ENCODE results near the gene NOC3L. TPM values are rescaled to one million over a fixed set of nuclear protein-coding genes. Genes with fewer than 3 reads are reported as not detected.

Gene NOC3L
- total and polyA plus RNA-seq, 12 donors, result 3.7 to 9.3 (median 7.8) TPM

- no peak for DNase-seq
- Histone ChIP-seq H3K27ac (peak overlapping the region in 4 of 10 donors; percentile 15 to 35 (median 24)), H3K4me3 (no peak overlapping the region), H3K9me3 (no peaks in the 10 kb centered on the region), H3K36me3 (peaks cover 0 to 60% (median 0%) of the 10 kb centered on the region in 9 donors), H3K4me1 (peaks cover 0 to 24% (median 0%) of the 10 kb centered on the region in 9 donors), H3K27me3 (no peaks in the 10 kb centered on the region)
- 64 to 76% methylated on average over 3 of the region's 3 CpGs for WGBS, 2 donors
- intact Hi-C loops (cut with DNase I), result loop anchor here in 6 of 10 donors (5.0 to 10.0 kb wide), 4 partner anchors 33 to 400 kb away; no protein-coding TSS in a partner anchor
- peak in 3 of 8 donors; percentile 12 to 34 (median 20) for ATAC-seq
- TF ChIP-seq, protein P1, sequence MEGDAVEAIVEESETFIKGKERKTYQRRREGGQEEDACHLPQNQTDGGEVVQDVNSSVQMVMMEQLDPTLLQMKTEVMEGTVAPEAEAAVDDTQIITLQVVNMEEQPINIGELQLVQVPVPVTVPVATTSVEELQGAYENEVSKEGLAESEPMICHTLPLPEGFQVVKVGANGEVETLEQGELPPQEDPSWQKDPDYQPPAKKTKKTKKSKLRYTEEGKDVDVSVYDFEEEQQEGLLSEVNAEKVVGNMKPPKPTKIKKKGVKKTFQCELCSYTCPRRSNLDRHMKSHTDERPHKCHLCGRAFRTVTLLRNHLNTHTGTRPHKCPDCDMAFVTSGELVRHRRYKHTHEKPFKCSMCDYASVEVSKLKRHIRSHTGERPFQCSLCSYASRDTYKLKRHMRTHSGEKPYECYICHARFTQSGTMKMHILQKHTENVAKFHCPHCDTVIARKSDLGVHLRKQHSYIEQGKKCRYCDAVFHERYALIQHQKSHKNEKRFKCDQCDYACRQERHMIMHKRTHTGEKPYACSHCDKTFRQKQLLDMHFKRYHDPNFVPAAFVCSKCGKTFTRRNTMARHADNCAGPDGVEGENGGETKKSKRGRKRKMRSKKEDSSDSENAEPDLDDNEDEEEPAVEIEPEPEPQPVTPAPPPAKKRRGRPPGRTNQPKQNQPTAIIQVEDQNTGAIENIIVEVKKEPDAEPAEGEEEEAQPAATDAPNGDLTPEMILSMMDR (IDR thresholded peaks at IDR 0.05), result no peak
Observed at GRCh38 chr10:94315024-94315451, 47.7 kb downstream of the NOC3L start.

DNA sequence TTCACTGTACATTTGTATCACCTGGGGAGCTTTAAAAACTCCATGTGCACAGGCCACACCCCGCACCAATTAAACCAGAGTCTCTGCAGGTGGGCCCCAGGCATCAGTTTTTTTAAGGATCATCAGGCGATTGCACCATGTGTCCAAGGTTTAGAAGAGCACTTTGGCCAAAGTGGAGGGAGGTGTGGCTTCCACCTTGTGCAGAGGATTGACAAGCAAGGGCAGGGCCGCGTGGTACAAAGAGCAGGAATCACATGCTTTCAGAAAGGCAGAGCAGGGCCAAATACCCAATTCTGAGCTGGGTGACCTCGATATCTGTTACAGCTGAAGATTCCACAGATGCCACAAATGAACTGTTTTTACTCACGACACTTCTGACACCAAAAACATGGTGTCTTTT is 52.4 kb downstream of the NOC3L start:
- TF ChIP-seq, protein P1 (IDR thresholded peaks at IDR 0.05), result no peak
- ATAC-seq (no peak), DNase-seq (no peak)
- Histone ChIP-seq H3K27ac (no peak overlapping the region), H3K36me3 (peaks cover 0 to 86% (median 0%) of the 10 kb centered on the region in 9 donors), H3K9me3 (no peaks in the 10 kb centered on the region), H3K4me1 (peaks cover 0 to 7% (median 0%) of the 10 kb centered on the region in 9 donors), H3K4me3 (no peak overlapping the region), H3K27me3 (peaks cover 0 to 5% (median 0%) of the 10 kb centered on the region in 7 donors)
- intact Hi-C loops (cut with DNase I), result loop anchor here in 5 of 10 donors (10.0 kb wide), 2 partner anchors 236 to 396 kb away; no protein-coding TSS in a partner anchor
- WGBS, 2 donors, result 92 to 97% methylated on average over 6 of the region's 6 CpGs

- no peaks in the 10 kb centered on the region for H3K9me3 ChIP-seq
- H3K27me3 ChIP-seq, result peaks cover 0 to 5% (median 0%) of the 10 kb centered on the region in 7 donors
- TF ChIP-seq, protein P1 (IDR thresholded peaks at IDR 0.05), result no peak
- intact Hi-C loops (cut with DNase I), result no loop called here
- no peaks in the 10 kb centered on the region for H3K4me1 ChIP-seq
- ATAC-seq, result no peak
- DNase-seq, result no peak
- H3K4me3 ChIP-seq, result no peak overlapping the region
- H3K36me3 ChIP-seq, result peaks cover 0 to 91% (median 0%) of the 10 kb centered on the region in 9 donors
- H3K27ac ChIP-seq, result no peak overlapping the region
- WGBS, 2 donors, result 68 to 69% methylated on average over 3 of the region's 3 CpGs
Observed at GRCh38 chr10:94308866-94309265, 53.9 kb downstream of the NOC3L start.

- peaks cover 0 to 5% (median 0%) of the 10 kb centered on the region in 7 donors for H3K27me3 ChIP-seq
- intact Hi-C loops (cut with DNase I), result no loop called here
- no peaks in the 10 kb centered on the region for H3K9me3 ChIP-seq
- ATAC-seq (no peak), DNase-seq (no peak)
- H3K4me3 ChIP-seq, result no peak overlapping the region
- no peak overlapping the region for H3K27ac ChIP-seq
- 45 to 55% methylated on average over 5 of the region's 5 CpGs for WGBS, 2 donors
- H3K36me3 ChIP-seq, result peaks cover 0 to 80% (median 0%) of the 10 kb centered on the region in 9 donors
- TF ChIP-seq, protein P1 (IDR thresholded peaks at IDR 0.05), result no peak
- H3K4me1 ChIP-seq, result no peaks in the 10 kb centered on the region
Observed at GRCh38 chr10:94307046-94307615, 55.6 kb downstream of the NOC3L start.

Data from heart right ventricle (tissue), 16 donors.